Heart right ventricle (tissue), 16 donors: ENCODE results near the gene ZNF516. TPM values are rescaled to one million over a fixed set of nuclear protein-coding genes. Genes with fewer than 3 reads are reported as not detected.

Experiments
- ATAC-seq, 8 donors: fragments of 200-7000 bp; cut with Tn5 transposase; one replicate each; pipeline ENCODE4 v1.9.1; 2020; ENCODE audit warnings: mild to moderate bottlenecking in 8 of 8, moderate library complexity in 8 of 8, moderate number of reproducible peaks in 1 of 8
- DNase-seq, 2 donors: peaks; one replicate each; pipeline ENCODE4 v3.0.0-alpha.2; 2020
- H3K27ac ChIP-seq, 10 donors: fragments of 200-600 bp; sonication (generic) in 2 of 10; one replicate each; pipeline versions ENCODE4 v1.5.0 to v1.8.0; 2020 to 2022; ENCODE audit warnings: mild to moderate bottlenecking in 3 of 10
- H3K27me3 ChIP-seq, 7 donors: fragments of 200-600 bp; one replicate each; pipeline ENCODE4 v1.8.0; 2021 to 2022; ENCODE audit warnings: mild to moderate bottlenecking in 2 of 7
- H3K36me3 ChIP-seq, 9 donors: fragments of 200-600 bp; sonication (generic) in 1 of 9; one replicate each; pipeline versions ENCODE4 v1.5.0 to v1.8.0; 2020 to 2022; ENCODE audit warnings: mild to moderate bottlenecking in 2 of 9
- H3K4me1 ChIP-seq, 9 donors: fragments of 200-600 bp; sonication (generic) in 1 of 9; one replicate each; pipeline versions ENCODE4 v1.5.0 to v1.8.0; 2020 to 2022; ENCODE audit warnings: mild to moderate bottlenecking in 4 of 9
- H3K4me3 ChIP-seq, 10 donors: fragments of 200-600 bp; sonication (generic) in 2 of 10; one replicate each; pipeline versions ENCODE4 v1.5.0 to v1.8.0; 2020 to 2022; ENCODE audit warnings: mild to moderate bottlenecking in 7 of 10, moderate library complexity in 2 of 10
- H3K9me3 ChIP-seq, 11 donors: fragments of 200-600 bp in 10 of 11; sonication (generic) in 2 of 11; one replicate each; pipeline versions ENCODE4 v1.5.0 to v1.8.0; 2013 to 2022; ENCODE audit warnings: mild to moderate bottlenecking in 2 of 11, control low read depth in 1 of 11, moderate library complexity in 1 of 11
- WGBS, 2 donors: extraction: QIAGEN DNeasy Blood & Tissue Kit; methylation state at CpG; one replicate each; pipeline ENCODE4 v1.1.7; 2013; ENCODE audit warnings: inconsistent platforms in 1 of 2; 5-methylcytosine and 5-hydroxymethylcytosine counted together
- intact Hi-C, 10 donors: fragments of 100-400 bp; cut with DNase I; formaldehyde crosslinking; loops; one replicate each; pipeline versions ENCODE4 v1.11.1 to v1.14.2; 2022
- polyA plus RNA-seq, 2 donors: library from polyadenylated mRNA; stranded (reverse); fragments of 200-250 nt; gene quantifications; one replicate each; pipeline ENCODE4 v1.2.3, GENCODE V29; 2013
- total RNA-seq, 10 donors: library from RNA; stranded (reverse); fragmentation: NEBNext Ultra II Directional in 3 of 10; extraction: Animal tissue kit (Norgen Biotek cat#: 25700) in 3 of 10; gene quantifications; one replicate each; pipeline versions ENCODE4 v1.2.1 to v1.2.4, GENCODE V29; 2021 to 2023
- TF ChIP-seq, protein P1 (sequence below), 9 donors: fragments of 200-600 bp; sonication (generic) in 2 of 9; IDR thresholded peaks; one replicate each; pipeline versions ENCODE4 v1.5.0 to v1.8.0; 2021 to 2022; ENCODE audit warnings: antibody characterized with exemption in 9 of 9, mild to moderate bottlenecking in 5 of 9, moderate library complexity in 1 of 9
- donor health status: Arrhythmogenic right ventricular cardiomyopathy.
- donor health status: ischemic (EF 13 %, LVEDD 7.1; RV severe dilation, severe dysfunction).
- donor health status: healthy with polysubstance abuse.
- donor health status: DM: no; HTN: yes; CAD: no.
- donor health status: DM: no; HTN: no; CAD: no.
- donor health status: ischemic (EF 25% LVEDD 6.9; RV normal size, moderate dysfunction).
- donor health status: ischemic (EF 25% LVEDD 5.7; RV mildly dilated, moderate dysfunction).
- donor health status: healthy.
- donor health status: DM: yes; HTN: yes; CAD: no.
- donor health status: Ischemic cardiomyopathy.
- donor health status: ischemic (EF 35%, LVEDD 5.7; RV mildly dilated, moderate dysfunction).
- donor health status: nonischemic (EF 11% LVEDD 7.7; RV severe dilation, severe dysfunction).
- donor health status: DM: yes; HTN: yes; CAD: no.
- donor health status: PGD.
- donor health status: ischemic (EF 29% LVEDD 5.4; RV normal size, mild dysfunction).
- donor health status: nonischemic (EF 23%, LVEDD 6.1; RV moderate dilation, normal function).

Gene ZNF516
- total and polyA plus RNA-seq, 12 donors, result 2.6 to 24.8 (median 17.3) TPM

- intact Hi-C loops, result loop anchor here in 1 of 10 donors (10.0 kb wide), 1 partner anchor 1689 kb away; no protein-coding TSS in a partner anchor
- TF ChIP-seq, protein P1, sequence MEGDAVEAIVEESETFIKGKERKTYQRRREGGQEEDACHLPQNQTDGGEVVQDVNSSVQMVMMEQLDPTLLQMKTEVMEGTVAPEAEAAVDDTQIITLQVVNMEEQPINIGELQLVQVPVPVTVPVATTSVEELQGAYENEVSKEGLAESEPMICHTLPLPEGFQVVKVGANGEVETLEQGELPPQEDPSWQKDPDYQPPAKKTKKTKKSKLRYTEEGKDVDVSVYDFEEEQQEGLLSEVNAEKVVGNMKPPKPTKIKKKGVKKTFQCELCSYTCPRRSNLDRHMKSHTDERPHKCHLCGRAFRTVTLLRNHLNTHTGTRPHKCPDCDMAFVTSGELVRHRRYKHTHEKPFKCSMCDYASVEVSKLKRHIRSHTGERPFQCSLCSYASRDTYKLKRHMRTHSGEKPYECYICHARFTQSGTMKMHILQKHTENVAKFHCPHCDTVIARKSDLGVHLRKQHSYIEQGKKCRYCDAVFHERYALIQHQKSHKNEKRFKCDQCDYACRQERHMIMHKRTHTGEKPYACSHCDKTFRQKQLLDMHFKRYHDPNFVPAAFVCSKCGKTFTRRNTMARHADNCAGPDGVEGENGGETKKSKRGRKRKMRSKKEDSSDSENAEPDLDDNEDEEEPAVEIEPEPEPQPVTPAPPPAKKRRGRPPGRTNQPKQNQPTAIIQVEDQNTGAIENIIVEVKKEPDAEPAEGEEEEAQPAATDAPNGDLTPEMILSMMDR (IDR thresholded peaks at IDR 0.05), result no peak
- H3K9me3 ChIP-seq, result peaks cover 0 to 21% (median 9%) of the 10 kb centered on the region in 11 donors
- no peaks in the 10 kb centered on the region for H3K36me3 ChIP-seq
- H3K27ac ChIP-seq, result no peak overlapping the region
- ATAC-seq (no peak), DNase-seq (no peak)
- H3K27me3 ChIP-seq, result peaks cover 0 to 5% (median 0%) of the 10 kb centered on the region in 7 donors
- peaks cover 0 to 5% (median 3%) of the 10 kb centered on the region in 9 donors for H3K4me1 ChIP-seq
- WGBS, 2 donors, result 96 to 97% methylated on average over 3 of the region's 3 CpGs
- no peak overlapping the region for H3K4me3 ChIP-seq
Observed at GRCh38 chr18:76343938-76344569, 151.0 kb downstream of the ZNF516 start.

DNA sequence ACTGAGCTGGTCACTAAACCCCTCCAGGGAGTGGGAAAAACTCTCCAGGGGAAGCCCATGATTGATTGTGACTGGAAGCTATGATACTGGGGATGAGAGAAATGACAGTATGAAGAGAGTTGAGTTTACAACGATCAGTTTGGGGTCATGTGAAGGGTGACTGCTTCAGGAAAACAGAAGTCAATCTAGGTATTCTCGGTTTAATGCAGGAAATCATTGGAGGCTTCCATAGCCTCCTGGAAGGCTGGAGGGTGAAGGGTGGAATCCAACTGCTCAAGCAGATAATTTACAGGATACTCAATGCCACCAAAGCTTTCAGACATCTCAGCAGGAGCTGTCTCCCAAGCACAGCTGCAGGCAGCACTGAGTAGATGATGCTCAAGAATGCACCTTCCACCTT, 154.6 kb downstream of the ZNF516 start:
- intact Hi-C loops, result loop anchor here in 1 of 10 donors (10.0 kb wide), 1 partner anchor 1686 kb away; no protein-coding TSS in a partner anchor
- H3K9me3 ChIP-seq, result peaks cover 0 to 21% (median 9%) of the 10 kb centered on the region in 11 donors
- TF ChIP-seq, protein P1 (IDR thresholded peaks at IDR 0.05), result no peak

GRCh38 chr18:76339246-76339620, 155.8 kb downstream of the ZNF516 start:
- DNase-seq, result no peak
- WGBS, 2 donors, result 57 to 66% methylated on average over 2 of the region's 2 CpGs
- intact Hi-C loops, result no loop called here
- Histone ChIP-seq H3K4me3 (no peak overlapping the region), H3K36me3 (no peaks in the 10 kb centered on the region), H3K27ac (no peak overlapping the region), H3K9me3 (peaks cover 0 to 24% (median 9%) of the 10 kb centered on the region in 11 donors), H3K4me1 (no peaks in the 10 kb centered on the region), H3K27me3 (no peaks in the 10 kb centered on the region)
- TF ChIP-seq, protein P1 (IDR thresholded peaks at IDR 0.05), result no peak
- ATAC-seq, result no peak

More for the DNA sequence above, 154.6 kb downstream of the ZNF516 start:
- ATAC-seq, result no peak
- Histone ChIP-seq H3K27ac (no peak overlapping the region), H3K27me3 (no peaks in the 10 kb centered on the region), H3K4me1 (no peaks in the 10 kb centered on the region), H3K36me3 (no peaks in the 10 kb centered on the region), H3K4me3 (no peak overlapping the region)
- 86 to 97% methylated on average over 2 of the region's 2 CpGs for whole genome bisulfite sequencing, 2 donors
- no peak for DNase-seq

DNA sequence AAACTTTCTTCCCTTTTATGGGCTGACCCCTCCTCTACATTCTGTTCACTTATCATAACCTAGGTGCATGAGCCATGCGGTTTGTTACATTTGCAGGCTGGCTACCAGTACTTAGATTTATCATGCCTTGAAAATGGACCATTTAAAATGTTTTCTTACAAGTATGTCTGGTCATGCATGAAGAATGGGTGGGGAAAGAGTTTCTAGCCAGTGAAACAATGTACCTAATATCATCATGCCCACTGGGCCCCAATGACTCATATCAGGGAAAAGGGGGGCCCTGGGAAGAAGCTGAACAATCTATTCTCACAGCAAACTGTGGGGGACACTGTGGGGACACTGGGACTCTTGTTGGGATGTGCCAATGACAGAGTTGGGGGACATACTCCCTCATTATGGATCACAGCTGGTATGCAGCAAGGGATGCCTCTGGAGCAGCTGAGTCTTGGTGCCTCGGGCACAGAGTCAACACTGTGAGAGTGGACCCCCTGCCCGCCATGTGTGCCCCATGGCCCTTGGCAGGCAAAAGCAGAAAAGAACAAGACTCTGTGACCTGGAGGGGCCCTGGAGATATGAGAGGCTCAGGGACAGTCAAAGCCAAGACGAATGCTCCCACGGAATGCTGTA, 156.3 kb downstream of the ZNF516 start:
- H3K4me1 ChIP-seq, result no peaks in the 10 kb centered on the region
- H3K4me3 ChIP-seq, result no peak overlapping the region
- H3K36me3 ChIP-seq, result no peaks in the 10 kb centered on the region
- no peaks in the 10 kb centered on the region for H3K27me3 ChIP-seq
- H3K27ac ChIP-seq, result no peak overlapping the region
- no peak for ATAC-seq
- peaks cover 0 to 29% (median 11%) of the 10 kb centered on the region in 11 donors for H3K9me3 ChIP-seq
- DNase-seq, result no peak
- intact Hi-C loops, result no loop called here
- TF ChIP-seq, protein P1 (IDR thresholded peaks at IDR 0.05), result no peak
- WGBS, 2 donors, result 71 to 78% methylated on average over 5 of the region's 5 CpGs
